GM12892 (cell line): ENCODE data around the gene G2E3.

Experiments used
- POLR2AphosphoS5 ChIP-seq: IDR thresholded peaks from 2 replicates; pipeline ENCODE4 v1.6.1; 2011; ENCODE audit warnings: low read depth, low read length, control low read depth
- TAF1 ChIP-seq: IDR thresholded peaks from 2 replicates; pipeline ENCODE4 v1.6.1; 2011; ENCODE audit warnings: low read depth, mild to moderate bottlenecking, control low read depth, low read length, borderline replicate concordance

GRCh38 chr14:30607156-30607780 is 48.3 kb downstream of the G2E3 start:
- TF ChIP-seq POLR2AphosphoS5: no peak
- no peak for TF ChIP-seq TAF1
